GM18907 (cell line): Measurements from ENCODE around the gene AQP1.

Experiments used
- ATAC-seq: cut with Tn5 transposase; IDR thresholded peaks from one replicate; pipeline ENCODE4 v1.9.1; 2021; ENCODE audit warnings: mild to moderate bottlenecking, moderate library complexity; ENCODE audit not compliant: unreplicated experiment

AQP1 gene

DNA sequence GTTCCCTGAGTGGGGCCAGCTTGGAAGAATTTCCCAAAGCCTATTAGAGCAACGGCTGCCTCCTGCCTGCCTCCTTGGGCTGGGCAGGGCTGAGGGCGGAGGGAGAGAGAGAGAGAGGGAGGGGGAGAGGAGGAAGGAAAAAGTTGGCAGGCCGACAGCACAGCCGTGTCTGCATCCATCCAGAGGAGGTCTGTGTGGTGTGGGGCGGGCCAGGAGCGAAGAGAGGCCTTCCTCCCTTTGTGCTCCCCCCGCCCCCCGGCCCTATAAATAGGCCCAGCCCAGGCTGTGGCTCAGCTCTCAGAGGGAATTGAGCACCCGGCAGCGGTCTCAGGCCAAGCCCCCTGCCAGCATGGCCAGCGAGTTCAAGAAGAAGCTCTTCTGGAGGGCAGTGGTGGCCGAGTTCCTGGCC, at the start of gene AQP1:
Gene AQP1, plus strand, starts transcription at position 293 of the 409 bp plus-strand sequence. Its CDS starts 57 bp downstream, at position 350.
- no peak for ATAC-seq

DNA sequence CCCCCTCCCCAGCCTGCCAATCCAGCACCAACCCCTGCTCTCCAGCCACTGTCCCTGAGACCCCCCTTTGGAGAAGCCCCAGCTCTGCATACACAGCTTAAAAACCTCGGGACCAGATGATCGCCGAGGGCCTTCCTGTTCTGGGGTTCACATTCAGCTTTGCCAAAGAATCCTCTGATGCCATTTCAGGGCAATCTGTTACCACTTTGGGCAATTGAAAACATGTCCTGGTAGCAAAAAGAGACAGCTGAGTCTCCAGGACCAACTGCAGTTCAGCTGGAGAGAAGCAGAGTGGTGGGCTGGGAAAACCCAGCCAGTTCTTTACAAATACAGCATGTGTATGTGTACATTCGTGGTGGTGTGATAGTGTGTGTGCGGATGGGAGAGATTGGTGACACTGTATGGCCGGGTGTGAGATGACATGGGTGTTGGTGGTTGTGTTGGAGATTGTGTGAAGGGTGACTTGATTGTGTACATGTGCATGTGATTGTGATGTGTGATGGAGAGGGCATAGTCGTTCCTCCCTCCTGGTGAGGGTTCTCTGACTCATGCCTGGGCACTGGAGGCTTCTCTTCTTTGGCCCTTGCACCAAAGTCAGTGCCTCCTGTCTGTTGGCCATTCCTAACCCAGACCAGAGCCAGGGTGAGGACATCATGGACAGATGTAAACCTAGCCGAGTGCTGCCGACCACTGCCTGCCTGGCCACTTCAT, 48.5 kb upstream of the AQP1 start:
- ATAC-seq: no peak

DNA sequence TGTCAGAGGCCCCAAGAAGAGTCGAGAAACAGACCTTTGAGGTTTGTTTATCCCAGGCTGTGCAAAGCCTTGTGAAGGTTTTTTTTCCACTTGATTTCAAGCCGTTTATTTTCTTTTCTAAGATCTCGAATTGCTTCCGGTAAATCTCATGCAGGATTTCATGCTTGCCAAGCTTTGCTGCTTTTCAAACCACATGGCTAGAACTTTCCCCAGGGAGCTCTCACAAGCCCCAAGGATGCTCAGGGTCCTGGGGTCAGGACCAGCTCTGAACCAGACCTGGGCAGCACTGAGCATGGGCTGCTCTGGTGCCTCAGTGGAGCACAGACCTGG, 48.0 kb upstream of the AQP1 start:
- ATAC-seq: no peak

DNA sequence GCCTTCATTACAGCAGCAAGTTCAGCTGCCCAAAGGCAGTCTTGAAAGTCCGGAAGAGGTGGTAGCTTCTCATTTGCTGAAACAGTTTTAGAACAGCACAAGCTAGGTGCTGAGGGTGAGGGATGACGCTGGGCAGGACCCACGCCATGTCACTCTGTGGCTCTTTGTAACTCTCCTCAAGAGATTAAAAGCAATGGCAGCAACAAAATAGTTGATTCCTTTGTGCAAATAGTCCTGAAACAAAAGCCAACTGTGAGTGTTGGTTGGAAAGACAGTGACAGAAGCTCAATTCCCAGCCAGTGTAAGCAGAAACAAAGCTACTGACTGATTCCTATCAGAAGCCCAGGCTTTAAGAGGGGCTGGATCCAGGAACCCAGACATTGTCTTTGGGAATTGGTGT, 47.6 kb upstream of the AQP1 start:
- ATAC-seq: no peak

DNA sequence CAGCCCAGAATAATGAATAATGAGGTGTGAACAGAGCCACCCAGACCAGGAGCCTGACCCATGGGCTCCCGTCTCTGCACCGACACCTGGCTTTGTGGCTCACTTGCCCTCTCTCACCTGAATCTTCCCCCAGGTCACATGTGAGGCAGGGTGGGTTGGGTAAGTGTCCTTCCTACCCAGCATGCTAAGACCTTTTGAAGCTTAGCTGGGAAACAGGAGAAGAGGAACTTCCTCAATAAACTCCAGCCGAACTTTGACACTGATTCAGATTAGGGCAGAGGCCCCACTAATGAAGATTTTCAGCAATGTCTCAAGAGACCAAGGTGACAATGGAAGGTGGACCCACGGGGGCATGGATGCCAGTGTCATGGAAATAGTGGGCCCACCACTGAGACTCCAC, 46.6 kb upstream of the AQP1 start:
- no peak for ATAC-seq

DNA sequence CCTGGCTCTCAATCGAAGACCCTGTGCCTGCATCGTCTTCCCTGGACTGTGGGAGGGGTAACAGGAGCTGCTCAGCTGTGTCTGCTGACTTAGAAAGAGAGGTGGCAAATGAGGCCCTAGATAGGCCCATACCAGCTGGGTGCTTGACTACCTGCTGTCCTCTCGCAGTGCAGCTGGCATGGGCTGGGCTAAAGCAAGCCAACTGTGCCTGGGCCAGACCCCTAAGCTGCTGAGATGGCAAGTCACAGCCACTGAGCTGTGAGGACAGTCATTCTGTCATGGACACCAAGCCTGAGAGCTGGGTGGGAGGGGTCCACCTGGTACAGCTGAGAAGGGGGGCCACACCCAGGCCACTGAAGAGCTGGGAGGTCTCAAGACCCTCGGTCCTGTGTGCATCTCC, 45.8 kb upstream of the AQP1 start:
- ATAC-seq: no peak

DNA sequence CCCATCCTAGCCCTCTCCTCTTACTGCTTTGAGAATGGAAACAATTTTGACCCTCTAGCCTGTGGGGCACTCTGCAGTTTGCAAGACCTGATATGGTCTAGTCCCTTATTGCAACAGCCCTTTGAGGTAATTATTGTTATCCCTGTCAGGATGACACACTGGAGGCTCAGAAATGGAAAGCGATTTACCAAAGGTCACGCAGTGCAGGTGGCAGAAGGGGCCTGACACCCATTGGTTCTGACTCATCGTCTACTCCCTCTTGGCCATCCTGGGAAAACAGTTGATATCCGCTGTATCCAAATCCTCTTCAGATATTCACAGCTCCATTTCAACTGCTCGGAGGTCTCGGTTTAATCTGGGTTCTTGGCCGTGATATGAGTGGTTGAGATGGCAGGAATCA, 44.7 kb upstream of the AQP1 start:
- ATAC-seq: no peak

DNA sequence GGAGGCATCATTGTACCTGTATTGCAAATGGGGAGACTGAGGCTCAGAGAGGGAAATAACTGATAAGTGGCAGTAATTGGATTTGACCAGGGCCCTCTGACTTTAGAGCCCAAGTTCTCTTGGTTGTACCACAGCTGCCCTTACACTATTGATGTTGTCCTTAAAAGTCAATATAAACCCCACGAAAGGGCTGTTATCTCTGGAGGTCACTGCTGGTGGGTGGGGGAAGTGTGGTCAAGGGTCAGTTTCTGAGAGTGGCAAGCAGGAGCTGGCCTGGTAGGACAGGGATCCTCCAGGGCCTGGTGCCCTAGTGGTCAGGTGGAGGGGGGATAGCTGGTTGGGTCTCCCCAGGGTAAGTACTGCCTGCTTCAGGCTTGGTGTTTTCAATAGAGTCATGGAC, 44.2 kb upstream of the AQP1 start:
- no peak for ATAC-seq

DNA sequence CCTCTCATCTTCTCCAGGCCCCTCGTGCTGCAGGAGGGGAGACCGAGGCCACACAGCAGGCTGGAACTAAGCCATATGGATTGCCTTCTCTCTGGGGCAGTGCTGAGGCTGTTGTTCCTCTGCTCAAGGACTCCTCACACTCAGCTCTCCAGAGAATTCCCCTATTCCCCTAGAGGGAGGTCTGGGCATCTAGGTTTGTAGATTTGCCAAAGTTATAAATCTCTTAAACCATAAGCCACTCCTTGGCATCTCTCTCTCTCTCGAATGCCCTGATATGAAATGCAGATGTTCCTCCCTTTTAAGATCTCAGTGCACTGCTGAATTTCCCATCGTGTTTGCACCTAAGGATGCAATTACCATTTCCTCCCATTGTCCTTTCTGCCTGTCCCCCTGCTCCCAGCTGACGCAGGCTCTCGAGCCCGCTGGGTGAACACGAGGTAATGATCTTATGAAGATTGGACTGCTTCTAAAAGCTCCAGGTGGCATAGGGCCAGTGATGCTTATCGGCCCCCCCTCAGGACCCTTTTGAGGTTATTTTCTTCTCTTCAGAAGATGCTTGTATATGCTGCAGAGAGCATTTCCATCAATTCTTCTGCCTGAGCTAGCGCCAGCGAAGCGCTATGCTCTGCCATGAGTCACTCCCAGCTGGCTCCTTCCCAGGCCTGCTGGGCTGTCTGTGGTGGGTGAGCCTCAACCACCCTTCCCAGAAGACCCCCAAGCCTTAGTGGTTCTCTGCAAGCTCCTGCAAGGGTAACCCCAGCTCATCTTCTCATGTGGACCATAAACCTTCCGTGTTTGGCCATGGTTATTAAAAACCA, 41.6 kb upstream of the AQP1 start:
- ATAC-seq: no peak

DNA sequence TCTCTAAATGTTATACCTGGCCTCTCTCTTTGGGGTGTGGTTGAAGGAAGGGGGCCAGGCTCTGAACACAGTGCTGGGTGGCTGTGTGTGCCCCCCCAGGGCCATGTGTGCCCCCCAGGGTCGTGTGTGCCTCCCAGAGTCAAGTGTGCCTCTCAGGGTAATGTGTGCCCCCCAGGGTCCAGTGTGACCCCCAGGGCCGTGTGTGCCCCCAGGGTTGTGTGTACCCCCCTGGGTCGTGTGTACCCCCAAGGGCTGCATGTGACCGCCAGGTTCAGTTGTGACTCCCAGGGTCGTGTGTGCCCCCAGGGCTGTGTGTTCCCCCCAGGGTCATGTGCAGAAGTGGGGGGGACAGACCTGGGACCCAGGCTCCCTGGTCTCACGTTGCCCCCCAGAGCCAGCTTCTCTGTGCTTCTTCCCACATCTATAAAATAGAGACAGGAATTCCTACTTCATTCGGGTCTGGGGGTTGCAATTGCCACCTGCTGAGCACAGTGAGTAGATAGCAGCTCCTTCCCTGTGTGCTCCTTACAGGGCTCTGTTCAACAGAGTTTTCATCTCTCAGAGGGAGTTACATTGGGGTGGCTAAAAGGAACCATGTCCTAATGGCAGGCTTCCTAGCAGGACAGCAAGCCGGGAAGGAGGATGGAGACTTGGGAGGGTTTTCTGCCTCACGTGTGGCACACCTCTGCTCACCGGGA, 40.7 kb upstream of the AQP1 start:
- no peak for ATAC-seq

DNA sequence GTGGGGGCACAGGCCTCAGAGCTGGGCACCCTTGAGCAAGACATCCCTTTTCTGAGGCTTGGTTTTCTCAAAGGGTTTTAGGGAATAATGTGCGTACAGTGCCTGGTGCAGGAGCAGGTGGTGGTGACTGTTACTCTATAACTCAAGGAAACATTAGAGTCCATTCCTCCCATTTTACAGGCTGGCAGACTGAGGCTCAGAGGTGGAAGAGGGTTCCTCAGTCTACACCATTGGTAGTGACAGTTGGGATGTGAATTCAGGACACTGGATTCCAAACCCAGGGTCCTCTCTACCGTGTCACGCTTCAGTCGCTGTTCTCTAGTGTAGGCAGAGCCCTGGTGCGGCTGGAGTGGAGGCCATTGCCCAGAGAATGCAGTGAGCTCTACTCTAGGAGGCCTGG, 40.0 kb upstream of the AQP1 start:
- ATAC-seq: no peak

DNA sequence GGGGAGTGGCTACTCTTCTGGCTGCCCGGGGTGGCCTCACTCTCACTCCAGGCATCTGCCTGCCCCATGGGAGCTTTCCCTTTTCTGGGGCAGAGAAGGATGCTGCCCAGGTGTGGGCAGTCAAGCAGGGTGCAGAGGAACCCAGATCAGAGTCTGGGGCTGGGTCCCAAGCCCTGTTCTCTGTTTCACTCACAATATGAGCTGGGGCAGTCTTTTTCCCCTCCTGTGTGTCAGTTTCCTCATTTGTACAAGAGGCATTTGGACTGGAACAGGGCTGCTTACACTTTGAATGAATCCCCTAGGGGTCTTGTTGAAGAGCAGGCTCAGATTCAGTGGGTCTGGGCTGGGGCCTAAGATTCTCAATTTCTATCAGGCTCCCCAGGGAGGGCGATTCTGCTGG, 38.4 kb upstream of the AQP1 start:
- ATAC-seq: no peak

DNA sequence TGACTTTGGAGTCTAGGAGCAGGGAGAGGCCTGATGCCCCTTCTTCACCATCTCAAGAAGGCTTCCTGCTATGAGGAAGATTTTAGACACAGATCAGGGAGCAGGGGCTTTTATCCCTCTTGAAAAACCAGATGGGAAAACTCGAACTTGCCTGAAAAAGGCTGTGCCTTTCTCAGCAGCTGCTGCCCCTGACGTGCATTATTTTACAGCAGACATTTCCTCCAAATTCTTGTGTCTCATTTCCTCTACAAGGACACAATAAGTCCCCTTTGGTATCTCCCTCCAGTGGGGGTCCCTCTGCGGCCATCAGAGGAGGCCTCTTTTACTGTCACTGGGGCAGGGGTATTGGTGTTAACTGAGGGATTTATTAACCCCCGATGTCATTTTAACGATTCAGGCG, 38.0 kb upstream of the AQP1 start:
- no peak for ATAC-seq

DNA sequence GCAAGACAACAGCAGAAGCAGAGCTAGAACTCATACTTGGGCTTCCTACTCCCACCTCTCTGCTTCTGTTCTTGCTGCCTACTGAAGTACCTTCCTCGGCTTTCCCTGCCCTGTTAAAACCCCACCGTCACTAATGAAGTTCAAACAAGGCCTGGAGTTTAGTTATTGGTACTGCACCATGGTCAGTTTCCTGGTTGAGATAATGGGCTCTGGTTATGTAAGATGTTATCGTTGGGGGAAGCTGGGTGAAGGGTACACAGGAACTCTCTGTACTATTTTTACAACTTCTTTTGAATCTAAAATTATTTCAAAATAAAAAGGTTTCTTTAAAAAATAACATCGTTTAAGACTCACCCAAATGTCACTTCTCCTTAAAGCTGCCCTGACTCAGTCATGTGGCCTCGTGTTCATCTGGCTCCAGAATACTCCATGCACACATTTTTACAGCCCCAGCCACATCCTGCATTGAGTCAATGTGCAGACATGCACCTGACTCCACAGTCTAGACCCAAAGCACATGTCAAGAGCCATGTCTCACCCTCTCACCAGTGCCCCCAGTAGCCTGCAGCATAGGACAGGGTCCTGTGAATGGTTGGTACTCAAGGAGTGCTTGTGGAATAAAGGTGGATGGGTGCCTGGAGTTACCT, 36.9 kb upstream of the AQP1 start:
- ATAC-seq: no peak

DNA sequence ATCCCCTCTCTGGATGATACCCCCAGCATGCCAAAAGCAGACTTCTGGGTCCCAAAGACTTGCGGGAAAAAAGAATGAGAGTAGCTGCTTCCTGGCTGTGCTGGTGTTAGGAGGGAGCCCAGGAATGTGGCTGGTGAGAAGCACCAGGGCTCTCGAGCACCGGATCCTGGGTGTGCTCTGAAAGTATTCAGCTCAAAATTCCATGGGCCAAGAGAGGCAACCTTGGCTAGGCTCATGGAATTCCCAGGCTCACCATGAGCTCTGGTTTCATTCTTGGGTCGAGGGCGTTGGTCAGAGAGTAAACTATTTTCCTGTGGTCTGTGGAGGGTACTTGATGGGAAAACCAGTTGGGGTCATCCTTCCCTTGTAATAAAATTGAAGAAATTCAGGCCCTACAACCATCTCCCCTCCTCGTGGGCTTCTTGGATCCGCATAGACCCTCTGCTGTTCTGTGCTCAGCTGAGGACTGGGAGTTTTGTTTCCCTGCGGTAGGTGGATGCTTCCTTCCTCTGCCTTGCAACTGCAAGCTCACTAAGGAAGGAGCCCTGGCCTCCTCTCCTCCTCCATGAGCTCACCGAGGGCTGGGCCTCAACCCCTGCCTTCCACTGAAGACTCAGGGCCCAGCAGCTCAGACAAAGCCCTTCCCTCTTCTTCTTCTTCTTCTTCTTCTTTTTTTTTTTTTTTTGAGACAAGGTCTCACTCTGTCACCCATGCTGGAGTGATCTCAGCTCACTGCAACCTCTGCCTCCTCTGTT, 34.5 kb upstream of the AQP1 start:
- no peak for ATAC-seq

DNA sequence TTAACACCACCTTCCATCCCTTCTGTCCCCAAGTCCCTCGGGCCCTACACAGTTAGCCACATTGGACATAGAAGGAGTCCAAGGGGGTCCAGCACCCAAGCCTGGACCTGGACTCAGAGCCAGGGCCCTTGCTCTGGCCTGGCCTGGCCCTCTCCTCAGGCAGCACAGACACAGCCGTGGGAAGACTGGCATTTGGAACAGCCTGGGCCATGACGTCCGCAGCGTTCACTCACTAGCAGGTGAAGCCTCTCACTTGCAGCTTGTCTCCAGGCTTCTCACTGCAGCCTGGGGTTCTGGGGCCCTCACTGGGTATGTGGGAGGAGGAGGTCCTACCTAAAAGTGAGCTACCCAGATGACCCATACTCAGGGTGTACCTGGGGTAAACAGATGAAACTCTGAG, 33.7 kb upstream of the AQP1 start:
- no peak for ATAC-seq

DNA sequence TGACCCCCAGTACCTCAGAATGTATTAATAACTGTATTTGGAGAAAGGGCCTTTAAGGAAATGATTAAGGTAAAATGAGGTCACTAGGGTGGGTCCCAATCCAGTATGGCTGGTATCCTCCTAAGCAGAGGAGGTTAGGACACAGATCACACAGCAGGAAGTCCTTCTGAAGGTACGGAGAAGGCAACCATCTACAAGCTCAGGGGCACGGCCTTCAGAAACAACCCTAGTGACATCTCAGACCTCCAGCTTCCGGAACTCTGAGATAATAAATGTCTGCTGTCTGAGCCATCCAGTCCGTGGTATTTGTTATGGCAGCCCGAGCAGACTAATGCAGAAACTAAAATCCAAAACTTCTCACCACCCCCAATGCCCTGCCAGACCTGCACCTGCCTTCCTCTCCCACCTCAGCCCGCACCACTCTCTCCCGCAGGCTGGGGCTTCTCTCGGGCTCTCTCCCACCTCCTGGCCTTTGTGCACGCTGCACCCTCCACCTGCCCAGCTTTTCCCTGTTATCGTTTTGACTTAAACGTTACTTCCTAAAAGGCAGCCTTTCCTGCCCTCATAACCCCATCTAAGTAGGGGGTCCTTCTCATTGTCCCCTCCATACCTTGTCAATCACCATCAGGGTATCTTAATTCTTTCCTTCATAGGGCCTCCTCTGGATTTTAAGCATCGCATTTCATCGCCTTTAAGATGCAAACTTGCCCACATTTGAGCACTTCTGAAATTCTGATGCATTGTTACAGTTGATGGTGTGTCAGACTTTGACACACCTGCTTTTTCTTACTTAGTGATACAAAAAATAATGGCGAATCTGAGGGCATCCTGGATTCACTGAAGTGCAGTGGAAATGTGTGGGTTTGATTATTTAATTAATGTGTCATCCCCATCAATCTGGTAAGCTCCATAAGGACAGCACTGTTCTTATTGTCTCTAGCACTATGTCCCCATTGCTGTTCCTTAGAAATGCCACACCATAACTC, 32.2 kb upstream of the AQP1 start:
- no peak for ATAC-seq

DNA sequence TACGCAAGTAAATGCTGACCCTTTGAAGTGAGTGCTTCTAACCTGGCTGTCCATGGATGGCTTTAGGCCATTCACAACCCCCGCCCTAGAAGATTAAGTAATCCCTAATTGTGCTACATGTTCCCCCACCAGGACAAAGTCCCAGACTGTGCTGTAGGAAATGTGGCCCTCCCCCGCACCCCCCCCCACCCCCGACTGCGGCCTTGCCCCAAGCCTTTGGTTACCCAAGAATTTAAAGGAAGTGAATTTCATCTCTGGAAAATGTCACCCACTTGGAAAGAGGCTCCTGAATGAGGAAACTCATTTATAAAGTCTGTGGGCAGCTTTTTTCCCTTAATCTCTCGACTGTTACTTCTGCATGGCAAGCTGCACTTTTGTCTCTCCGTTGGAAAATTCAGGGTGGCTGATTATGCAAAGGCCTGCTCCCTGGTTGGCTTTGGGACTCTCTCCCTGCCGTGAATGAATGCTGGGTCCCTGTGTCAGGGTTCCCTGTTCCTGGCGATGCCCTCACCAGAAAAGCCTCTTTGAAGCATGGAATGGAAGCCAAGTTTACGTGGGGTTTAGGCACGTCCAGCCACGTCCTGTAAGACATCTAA, 31.4 kb upstream of the AQP1 start:
- no peak for ATAC-seq

DNA sequence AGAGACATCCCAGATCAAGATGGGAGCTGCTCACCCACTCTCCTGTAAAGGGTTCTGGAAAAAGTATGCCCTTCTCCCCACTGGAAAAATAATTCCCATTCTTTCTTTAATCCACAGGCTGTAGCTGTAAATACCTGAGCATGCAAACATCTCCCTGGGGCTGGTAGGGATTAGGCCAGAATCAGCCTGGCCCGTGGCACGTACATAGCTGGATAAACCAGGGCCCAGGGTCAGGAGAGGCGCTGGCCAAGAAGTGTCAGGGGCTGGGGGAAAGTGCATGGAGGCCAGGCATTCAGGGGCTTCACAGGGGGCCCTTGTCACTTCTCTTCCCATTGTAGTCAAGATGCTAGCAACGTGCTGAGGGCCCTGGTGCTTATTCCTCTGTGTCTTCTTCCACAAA, 30.7 kb upstream of the AQP1 start:
- ATAC-seq: no peak
